HL-60 (cell line): ENCODE data around the gene CACNA1C.

ENCODE experiments used
- CTCF ChIP-seq: IDR thresholded peaks from one replicate; pipeline ENCODE4 v1.5.1; 2011; ENCODE audit warnings: low read length, control low read depth, inconsistent platforms; ENCODE audit not compliant: insufficient read depth
- GABPA ChIP-seq: IDR thresholded peaks from 2 replicates; pipeline ENCODE4 v1.6.1; 2012; ENCODE audit warnings: low read depth
- POLR2AphosphoS5 ChIP-seq: IDR thresholded peaks from 2 replicates; pipeline ENCODE4 v1.6.1; 2012; ENCODE audit warnings: low read depth
- REST ChIP-seq: IDR thresholded peaks from 2 replicates; pipeline ENCODE4 v1.6.1; 2012; ENCODE audit warnings: low read depth; ENCODE audit not compliant: insufficient replicate concordance

- TF ChIP-seq CTCF (no peak), GABPA (no peak), POLR2AphosphoS5 (no peak), REST (no peak)
Measured at GRCh38 chr12:2029851-2030250, 22.9 kb upstream of the CACNA1C start.
